ENCODE data around the gene MICAL2.

MICAL2 gene

GRCh38 chr11:12156301-12157140, 46.1 kb downstream of the MICAL2 start:
- no peak for DNase-seq (ENCODE audit: low read depth)

- no peak for DNase-seq (ENCODE audit: low read depth)
These were observed 46.9 kb downstream of the MICAL2 start for GRCh38 chr11:12157241-12157661.

- no peak for DNase-seq (ENCODE audit: low read depth)
These were observed 48.5 kb downstream of the MICAL2 start for GRCh38 chr11:12158909-12159308.

GRCh38 chr11:12159351-12160099, 49.1 kb downstream of the MICAL2 start:
- no peak for DNase-seq (ENCODE audit: low read depth)

- DNase-seq (ENCODE audit: low read depth) = no peak
These were observed 49.8 kb downstream of the MICAL2 start for GRCh38 chr11:12160231-12160630.

DNA sequence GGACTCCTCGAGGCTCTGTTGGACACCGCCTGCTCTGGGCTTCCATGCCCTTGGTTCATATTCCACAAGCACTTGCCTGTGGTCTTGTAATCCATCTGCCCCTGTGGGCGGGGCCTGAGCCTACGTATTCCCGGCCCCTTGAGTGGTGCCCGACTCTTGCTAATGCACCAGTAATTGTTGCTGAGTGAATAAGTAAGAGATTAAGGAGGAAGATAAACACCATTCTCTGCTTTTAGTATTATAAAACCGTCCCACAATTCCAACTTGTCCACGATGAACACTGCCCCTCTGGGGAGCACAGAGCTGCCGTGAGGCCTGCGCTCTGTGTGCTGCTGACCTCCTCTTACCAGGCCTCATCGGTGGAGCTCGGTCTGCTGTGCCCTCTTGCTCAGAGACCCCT, 50.3 kb downstream of the MICAL2 start:
- DNase-seq (ENCODE audit: low read depth) = no peak

DNA sequence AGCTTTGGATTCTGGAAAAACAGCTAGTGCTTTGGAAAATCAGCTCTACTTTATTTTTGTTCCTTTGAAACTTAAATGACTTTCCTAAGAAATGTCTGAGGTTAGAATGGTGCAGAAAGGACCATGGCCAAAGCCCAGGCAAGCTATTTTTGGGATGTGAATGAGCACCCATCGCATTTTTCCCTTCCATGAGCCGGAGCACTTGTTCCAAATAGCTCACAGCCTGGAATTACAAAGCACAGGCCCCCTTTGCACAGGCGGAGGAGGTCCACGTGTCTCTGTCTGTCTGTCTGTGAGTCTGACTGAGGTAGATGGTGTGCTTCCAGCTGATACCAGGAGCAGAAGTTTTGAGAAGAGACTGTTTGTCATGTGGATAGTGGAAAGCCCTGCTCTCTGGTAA, 50.7 kb downstream of the MICAL2 start:
- no peak for DNase-seq (ENCODE audit: low read depth)

DNA sequence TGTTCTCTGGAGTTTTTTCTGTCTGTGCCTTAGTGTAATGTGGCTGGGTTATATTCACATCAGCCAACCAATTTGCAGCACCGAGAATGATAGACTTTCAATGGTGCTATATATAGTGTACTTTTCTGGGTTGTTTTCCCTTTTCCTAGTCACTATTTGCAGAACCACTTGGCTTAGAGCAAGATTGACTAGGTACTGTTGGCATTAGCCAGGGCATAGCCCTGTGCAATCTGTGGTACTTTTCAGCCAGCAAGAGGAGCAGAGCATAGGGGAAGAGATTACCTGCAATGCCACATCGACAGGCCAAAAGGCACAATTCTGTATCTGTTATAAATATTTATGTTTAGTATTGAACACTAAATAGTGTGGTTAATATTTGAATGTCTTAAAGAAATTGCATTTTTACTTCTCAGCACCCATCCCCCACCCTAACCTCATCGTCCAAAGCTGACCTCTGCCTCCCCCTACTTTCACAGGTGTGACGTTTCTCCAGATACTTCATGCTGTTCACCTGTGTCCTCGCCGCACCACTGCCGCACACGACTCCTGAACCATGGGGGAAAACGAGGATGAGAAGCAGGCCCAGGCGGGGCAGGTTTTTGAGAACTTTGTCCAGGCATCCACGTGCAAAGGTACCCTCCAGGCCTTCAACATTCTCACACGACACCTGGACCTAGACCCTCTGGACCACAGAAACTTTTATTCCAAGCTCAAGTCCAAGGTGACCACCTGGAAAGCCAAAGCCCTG, 51.4 kb downstream of the MICAL2 start:
- no peak for DNase-seq (ENCODE audit: low read depth)

DNA sequence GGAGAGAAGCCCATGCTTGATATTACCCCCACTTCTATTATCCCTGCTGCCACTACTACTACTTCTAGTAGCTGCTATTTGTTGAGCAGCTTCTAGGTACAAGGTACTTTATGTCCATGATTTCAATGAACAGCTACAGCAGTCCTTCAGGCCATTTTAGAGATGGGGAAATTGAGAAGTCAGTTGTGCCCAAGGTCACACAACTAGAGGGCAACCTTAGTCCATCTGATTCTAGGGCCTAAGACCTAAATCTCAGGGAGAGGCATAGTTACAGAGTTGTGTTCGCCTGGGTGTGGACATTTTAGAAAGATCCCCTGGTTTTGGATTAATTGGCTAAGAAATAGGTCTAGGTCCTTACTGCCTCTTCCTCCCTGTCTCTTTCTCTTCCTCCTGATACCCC, 52.3 kb downstream of the MICAL2 start:
- DNase-seq (ENCODE audit: low read depth) = no peak

- DNase-seq (ENCODE audit: low read depth) = no peak
These were observed 53.0 kb downstream of the MICAL2 start for GRCh38 chr11:12163181-12163941.

- no peak for DNase-seq (ENCODE audit: low read depth)
These were observed 53.9 kb downstream of the MICAL2 start for GRCh38 chr11:12164061-12165014.

GRCh38 chr11:12165237-12165875, 55.0 kb downstream of the MICAL2 start:
- DNase-seq (ENCODE audit: low read depth) = no peak

DNA sequence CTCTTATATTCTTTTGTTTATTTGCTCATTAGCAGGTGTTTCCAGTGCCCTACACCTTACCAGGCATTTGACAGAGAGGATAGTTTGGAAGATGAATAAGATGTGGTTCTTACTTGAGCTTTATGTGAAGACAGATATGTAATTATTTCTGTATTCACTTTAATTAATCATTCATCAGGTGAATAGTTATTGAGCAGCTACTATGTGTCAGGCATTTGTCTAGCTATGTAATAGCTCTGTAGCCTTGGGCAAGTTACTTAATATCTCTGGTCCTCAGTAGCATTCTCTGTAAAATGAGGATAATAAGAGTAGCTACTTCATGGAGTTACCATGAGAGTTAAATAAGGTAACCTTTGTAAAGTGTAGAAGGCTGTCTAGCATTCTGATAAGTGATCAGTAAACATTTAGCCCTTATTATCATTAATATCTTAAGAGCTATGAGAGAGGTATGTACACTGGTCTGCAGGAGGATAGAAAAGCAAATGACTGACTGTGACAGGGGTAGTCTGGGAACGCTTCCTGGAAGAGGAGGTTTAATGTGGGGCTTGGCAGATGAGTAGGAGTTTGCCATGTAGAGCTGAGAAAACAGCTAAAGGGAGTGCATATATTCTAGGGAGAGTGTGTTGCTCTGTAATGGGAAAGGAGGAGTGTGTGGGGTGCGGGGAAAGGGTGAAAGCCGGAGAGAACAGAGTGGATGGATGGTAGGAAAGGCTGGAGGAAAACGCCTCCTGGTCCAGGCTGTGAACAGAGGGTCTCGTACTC, 56.1 kb downstream of the MICAL2 start:
- DNase-seq (ENCODE audit: low read depth) = no peak

GRCh38 chr11:12167061-12168000, 56.9 kb downstream of the MICAL2 start:
- no peak for DNase-seq (ENCODE audit: low read depth)

DNA sequence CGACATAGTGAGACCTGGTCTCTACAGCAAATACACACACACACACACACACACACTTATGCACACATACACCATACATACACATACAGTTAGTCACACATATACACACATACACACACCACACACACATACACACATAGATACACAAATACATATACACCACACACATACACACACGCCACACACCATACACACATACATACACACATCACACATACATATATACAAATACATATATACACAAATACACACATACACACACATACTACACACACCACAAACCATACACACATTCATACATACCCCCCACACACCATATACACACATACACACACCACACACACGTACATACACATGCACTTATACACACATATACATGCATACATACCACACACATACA, 57.7 kb downstream of the MICAL2 start:
- DNase-seq (ENCODE audit: low read depth) = no peak

- DNase-seq (ENCODE audit: low read depth) = no peak
These were observed 59.4 kb downstream of the MICAL2 start for GRCh38 chr11:12169822-12170221.

- DNase-seq (ENCODE audit: low read depth) = no peak
These were observed 60.1 kb downstream of the MICAL2 start for GRCh38 chr11:12170501-12170900.

- DNase-seq (ENCODE audit: low read depth) = no peak
These were observed 60.6 kb downstream of the MICAL2 start for GRCh38 chr11:12170984-12171383.

Measured in stimulated activated CD8-positive, alpha-beta memory T cell treated with anti-CD3 and anti-CD28 coated beads, Interleukin-12 subunit alpha, Interleukin-12 subunit beta, amount 100 ng/mL, for 1 hour (primary cell).